VCaP (cell line): ENCODE results near the gene GNB5.
A peak's percentile ranks its signal among the peaks of the same experiment; 100 is the strongest.

ENCODE experiments used
- H3K27ac ChIP-seq: fragments of 450-650 bp; 2 replicates; pipeline ENCODE4 v1.5.1; 2017
- TF ChIP-seq, protein P1 (sequence below): fragments of 450-650 bp; conservative IDR thresholded peaks from 2 replicates; pipeline ENCODE4 v1.5.1; 2017; ENCODE audit warnings: mild to moderate bottlenecking, moderate library complexity

GNB5 gene

DNA sequence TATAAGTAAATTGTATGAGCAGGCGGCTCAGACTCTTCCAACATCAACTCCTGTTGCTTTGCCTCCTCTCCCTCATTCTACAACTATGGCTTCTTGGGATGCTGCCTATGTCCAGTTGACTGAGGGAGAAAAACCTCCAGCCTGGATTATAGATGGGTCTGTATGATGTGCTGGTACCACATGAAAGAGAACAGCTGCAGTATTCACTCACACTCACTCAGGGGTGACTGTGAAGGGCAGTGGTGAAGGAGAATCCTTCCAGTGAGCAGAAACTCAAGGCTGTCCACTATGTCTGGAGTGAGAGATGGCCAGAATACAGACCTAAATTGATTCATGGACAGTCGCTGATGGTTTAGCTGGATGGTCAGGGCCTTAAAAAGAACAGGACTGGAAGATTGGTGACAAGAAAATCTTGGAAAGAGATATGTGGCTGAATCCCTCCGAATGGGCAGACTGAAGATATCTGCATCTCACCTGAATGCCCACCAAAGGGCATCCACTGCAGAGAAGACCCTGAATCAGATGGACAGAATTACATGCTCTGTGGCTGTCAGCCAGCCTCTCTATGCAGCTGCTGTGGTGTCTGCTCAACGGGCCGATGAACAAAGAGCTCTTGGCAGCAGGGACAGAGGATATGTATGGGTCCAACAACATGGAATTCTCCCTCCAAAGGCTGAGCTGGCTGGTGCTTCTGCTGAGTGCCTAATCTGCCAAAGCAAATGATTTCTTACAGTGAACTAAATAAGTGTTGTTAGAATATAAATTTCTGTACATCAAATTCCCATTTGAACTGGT lies 76.7 kb downstream of the GNB5 start:
- H3K27ac ChIP-seq = no peak overlapping the region
- TF ChIP-seq, protein P1, sequence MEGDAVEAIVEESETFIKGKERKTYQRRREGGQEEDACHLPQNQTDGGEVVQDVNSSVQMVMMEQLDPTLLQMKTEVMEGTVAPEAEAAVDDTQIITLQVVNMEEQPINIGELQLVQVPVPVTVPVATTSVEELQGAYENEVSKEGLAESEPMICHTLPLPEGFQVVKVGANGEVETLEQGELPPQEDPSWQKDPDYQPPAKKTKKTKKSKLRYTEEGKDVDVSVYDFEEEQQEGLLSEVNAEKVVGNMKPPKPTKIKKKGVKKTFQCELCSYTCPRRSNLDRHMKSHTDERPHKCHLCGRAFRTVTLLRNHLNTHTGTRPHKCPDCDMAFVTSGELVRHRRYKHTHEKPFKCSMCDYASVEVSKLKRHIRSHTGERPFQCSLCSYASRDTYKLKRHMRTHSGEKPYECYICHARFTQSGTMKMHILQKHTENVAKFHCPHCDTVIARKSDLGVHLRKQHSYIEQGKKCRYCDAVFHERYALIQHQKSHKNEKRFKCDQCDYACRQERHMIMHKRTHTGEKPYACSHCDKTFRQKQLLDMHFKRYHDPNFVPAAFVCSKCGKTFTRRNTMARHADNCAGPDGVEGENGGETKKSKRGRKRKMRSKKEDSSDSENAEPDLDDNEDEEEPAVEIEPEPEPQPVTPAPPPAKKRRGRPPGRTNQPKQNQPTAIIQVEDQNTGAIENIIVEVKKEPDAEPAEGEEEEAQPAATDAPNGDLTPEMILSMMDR = no peak

DNA sequence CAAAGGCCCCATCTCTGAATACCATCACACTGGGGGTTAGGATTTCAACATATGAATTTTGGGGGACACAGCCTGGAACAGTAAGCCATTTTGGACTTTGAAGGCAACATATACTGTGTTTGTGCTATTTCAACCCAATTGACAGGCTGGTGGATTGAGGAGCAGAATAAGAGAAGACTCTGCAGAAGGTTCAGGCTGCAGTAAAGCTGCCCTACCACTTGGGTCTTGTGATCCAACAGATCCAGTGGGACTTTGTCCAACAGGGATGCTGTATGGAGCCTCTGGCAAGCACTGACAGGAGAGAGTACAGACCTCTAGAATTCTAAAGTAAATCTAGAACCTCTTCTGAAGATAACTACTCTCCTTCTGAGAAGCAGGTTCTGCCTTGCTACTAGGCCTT lies 77.5 kb downstream of the GNB5 start:
- TF ChIP-seq, protein P1 = no peak
- no peak overlapping the region for H3K27ac ChIP-seq

GRCh38 chr15:52113235-52113634 lies 78.0 kb downstream of the GNB5 start:
- no peak overlapping the region for H3K27ac ChIP-seq
- TF ChIP-seq, protein P1 = no peak

GRCh38 chr15:52112203-52112750 lies 78.9 kb downstream of the GNB5 start:
- TF ChIP-seq, protein P1 = peak; percentile 20; the same call in 1 of the 2 replicates
- H3K27ac ChIP-seq = peak overlapping the region; percentile 54; the same call in 1 of the 2 replicates

DNA sequence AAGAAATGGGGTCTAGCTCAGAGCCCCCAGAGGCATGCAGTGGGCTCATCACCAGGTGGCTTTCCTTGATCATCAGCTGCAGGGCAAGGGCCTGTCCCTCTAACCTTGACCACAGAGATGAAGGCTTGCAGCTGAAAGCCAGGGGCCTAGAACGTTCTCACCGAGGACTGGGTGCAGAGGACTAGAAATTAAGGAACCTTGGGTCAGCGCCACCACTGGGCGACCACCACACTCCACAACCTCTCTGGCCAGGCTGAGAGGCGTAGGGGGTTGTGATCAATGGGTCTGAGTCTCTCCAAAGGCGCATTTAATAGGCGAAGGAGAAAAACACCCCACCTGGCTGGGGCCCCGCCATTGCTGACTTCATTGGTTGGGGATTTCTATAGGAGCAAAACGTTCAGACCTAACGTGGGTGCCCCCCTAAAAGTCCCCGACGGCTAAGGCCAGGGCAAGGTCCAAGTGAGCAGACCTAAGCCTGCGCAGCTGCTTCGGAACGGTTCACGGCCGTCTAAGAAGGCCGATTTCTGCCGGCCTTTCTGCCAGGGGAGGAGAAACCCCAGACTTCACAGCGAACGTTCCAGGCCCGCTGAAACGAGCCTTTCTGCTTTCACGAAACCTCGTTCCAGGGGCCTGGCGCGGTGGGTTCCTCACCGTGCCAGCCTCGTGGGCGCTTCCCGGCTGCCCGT lies 79.5 kb downstream of the GNB5 start:
- TF ChIP-seq, protein P1 = no peak
- peak overlapping the region; percentile 54; the same call in 1 of the 2 replicates for H3K27ac ChIP-seq

- TF ChIP-seq, protein P1 = no peak
- H3K27ac ChIP-seq = no peak overlapping the region
These were observed 81.4 kb downstream of the GNB5 start for GRCh38 chr15:52109559-52110451.
